ENCODE results near the gene SH2D5.
"Not testable (repeated sequence)": the region's sequence is repeated elsewhere in the genome, so short reads cannot be mapped to it uniquely, and the experiment has no call there.

SH2D5 gene

GRCh38 chr1:20727746-20728316 is 4.7 kb downstream of the SH2D5 start:
- DNase-seq = no peak

GRCh38 chr1:20726932-20727745 is 5.4 kb downstream of the SH2D5 start:
- DNase-seq = no peak

GRCh38 chr1:20726118-20726911 is 6.2 kb downstream of the SH2D5 start:
- no peak for DNase-seq

GRCh38 chr1:20725189-20726117 is 7.0 kb downstream of the SH2D5 start:
- DNase-seq = no peak

- no peak for DNase-seq
Measured at GRCh38 chr1:20724364-20725188, 7.9 kb downstream of the SH2D5 start.

- DNase-seq = no peak
Measured at GRCh38 chr1:20723537-20724363, 8.8 kb downstream of the SH2D5 start.

GRCh38 chr1:20723159-20723536 is 9.4 kb downstream of the SH2D5 start:
- DNase-seq = no peak

- DNase-seq = no peak
Measured at GRCh38 chr1:20721117-20722061, 11.1 kb downstream of the SH2D5 start.

GRCh38 chr1:20720631-20721091 is 11.8 kb downstream of the SH2D5 start:
- DNase-seq = no peak

- DNase-seq = no peak
Measured at GRCh38 chr1:20719871-20720620, 12.5 kb downstream of the SH2D5 start.

GRCh38 chr1:20719261-20719660 is 13.2 kb downstream of the SH2D5 start:
- DNase-seq = no peak

GRCh38 chr1:20718343-20718882 is 14.1 kb downstream of the SH2D5 start:
- not testable (repeated sequence) for DNase-seq

- no peak for DNase-seq
Measured at GRCh38 chr1:20717452-20718342, 14.8 kb downstream of the SH2D5 start, which contains the start of gene KIF17. Gene KIF17 (minus strand): TSS chr1:20718007. CDS start chr1:20717706, 301 bp downstream.

- DNase-seq = no peak
Measured at GRCh38 chr1:20716232-20716631, 16.3 kb downstream of the SH2D5 start.

GRCh38 chr1:20715406-20715805 is 17.1 kb downstream of the SH2D5 start:
- no peak for DNase-seq

- no peak for DNase-seq
Measured at GRCh38 chr1:20713440-20713839, 19.1 kb downstream of the SH2D5 start.

- no peak for DNase-seq
Measured at GRCh38 chr1:20712215-20712577, 20.3 kb downstream of the SH2D5 start.
